Gastroesophageal sphincter (tissue), 3 donors: ENCODE results near the gene FOCAD.

Experiments used
- CTCF ChIP-seq, 4 experiments: fragments of 200-600 bp in 2 of 4; fragments of 450-650 bp in 2 of 4; sonication (generic) in 1 of 4; IDR thresholded peaks; one replicate each; pipeline ENCODE4 v1.5.1; 2017 to 2019; ENCODE audit warnings: antibody characterized with exemption in 4 of 4, mild to moderate bottlenecking in 2 of 4, moderate library complexity in 2 of 4
- EP300 ChIP-seq: sonication (generic); formaldehyde crosslinking; IDR thresholded peaks from one replicate; pipeline ENCODE4 v1.6.1; 2017; ENCODE audit warnings: antibody characterized with exemption, mild to moderate bottlenecking
- POLR2A ChIP-seq, 2 donors: fragments of 450-650 bp; IDR thresholded peaks; one replicate each; pipeline ENCODE4 v1.6.1; 2017; ENCODE audit warnings: antibody characterized with exemption in 2 of 2, mild to moderate bottlenecking in 2 of 2, moderate library complexity in 1 of 2

DNA sequence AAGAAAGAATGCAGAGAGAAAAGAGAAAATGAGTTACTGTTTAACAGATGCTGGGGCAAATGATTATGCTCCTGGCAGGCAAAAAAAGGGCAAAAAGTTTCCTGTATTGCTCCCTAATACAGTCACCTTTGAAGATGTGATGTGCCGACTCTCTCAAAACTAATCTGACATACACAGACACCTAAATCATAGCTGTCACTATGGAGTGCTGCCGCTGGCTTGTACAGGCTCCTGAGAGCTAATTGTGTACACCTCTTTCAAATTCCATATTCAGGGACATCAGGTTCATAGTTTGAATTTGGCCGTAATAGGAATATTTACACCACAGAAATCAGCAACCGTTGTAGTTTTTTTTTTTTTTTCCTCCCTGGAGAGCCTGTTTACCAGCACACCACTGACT, 12.4 kb upstream of the FOCAD start:
- no peak for TF ChIP-seq CTCF (IDR thresholded peaks at IDR 0.05)
- TF ChIP-seq POLR2A (IDR thresholded peaks at IDR 0.05) = no peak
- no peak for TF ChIP-seq EP300
